GM10266 (cell line): ENCODE data around the gene CYP39A1.

Experiments
- DNase-seq: peaks from one replicate; pipeline ENCODE4 v3.0.0; 2012; ENCODE audit errors: extremely low spot score
- TF ChIP-seq, protein P1 (sequence below): IDR thresholded peaks from 2 replicates; pipeline ENCODE4 v1.5.1; 2012; ENCODE audit warnings: mild to moderate bottlenecking, low read depth; ENCODE audit not compliant: control insufficient read depth, insufficient read depth; ENCODE audit errors: missing control alignments

Gene CYP39A1

DNA sequence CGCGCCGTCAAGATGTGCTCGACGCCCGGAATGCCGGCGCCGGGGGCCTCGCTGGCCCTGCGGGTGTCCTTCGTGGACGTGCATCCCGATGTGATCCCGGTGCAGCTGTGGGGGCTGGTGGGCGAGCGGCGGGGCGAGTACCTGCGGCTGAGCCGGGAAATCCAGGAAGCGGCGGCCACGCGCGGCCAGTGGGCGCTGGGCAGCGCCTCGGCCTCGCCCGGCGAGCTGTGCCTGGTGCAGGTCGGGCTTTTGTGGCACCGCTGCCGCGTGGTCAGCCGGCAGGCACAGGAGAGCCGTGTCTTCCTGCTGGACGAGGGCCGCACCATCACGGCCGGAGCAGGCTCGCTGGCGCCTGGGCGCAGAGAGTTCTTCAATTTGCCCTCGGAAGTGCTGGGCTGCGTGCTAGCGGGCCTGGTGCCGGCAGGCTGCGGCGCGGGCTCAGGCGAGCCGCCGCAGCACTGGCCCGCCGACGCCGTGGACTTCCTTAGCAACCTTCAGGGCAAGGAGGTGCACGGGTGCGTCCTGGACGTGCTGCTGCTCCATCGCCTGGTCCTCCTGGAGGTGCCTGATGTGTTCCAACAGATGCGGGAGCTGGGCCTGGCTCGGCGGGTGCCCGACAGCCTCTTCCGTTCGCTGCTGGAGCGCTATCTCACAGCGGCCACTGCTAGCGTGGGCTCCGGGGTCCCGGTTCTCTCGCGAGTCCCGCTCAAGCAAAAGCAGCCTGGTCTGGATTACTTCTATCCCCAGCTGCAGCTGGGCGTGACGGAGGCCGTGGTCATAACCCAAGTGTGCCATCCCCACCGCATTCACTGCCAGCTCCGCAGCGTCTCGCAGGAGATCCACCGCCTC, 35.7 kb upstream of the CYP39A1 start:
- TF ChIP-seq, protein P1, sequence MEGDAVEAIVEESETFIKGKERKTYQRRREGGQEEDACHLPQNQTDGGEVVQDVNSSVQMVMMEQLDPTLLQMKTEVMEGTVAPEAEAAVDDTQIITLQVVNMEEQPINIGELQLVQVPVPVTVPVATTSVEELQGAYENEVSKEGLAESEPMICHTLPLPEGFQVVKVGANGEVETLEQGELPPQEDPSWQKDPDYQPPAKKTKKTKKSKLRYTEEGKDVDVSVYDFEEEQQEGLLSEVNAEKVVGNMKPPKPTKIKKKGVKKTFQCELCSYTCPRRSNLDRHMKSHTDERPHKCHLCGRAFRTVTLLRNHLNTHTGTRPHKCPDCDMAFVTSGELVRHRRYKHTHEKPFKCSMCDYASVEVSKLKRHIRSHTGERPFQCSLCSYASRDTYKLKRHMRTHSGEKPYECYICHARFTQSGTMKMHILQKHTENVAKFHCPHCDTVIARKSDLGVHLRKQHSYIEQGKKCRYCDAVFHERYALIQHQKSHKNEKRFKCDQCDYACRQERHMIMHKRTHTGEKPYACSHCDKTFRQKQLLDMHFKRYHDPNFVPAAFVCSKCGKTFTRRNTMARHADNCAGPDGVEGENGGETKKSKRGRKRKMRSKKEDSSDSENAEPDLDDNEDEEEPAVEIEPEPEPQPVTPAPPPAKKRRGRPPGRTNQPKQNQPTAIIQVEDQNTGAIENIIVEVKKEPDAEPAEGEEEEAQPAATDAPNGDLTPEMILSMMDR = no peak
- no peak for DNase-seq

DNA sequence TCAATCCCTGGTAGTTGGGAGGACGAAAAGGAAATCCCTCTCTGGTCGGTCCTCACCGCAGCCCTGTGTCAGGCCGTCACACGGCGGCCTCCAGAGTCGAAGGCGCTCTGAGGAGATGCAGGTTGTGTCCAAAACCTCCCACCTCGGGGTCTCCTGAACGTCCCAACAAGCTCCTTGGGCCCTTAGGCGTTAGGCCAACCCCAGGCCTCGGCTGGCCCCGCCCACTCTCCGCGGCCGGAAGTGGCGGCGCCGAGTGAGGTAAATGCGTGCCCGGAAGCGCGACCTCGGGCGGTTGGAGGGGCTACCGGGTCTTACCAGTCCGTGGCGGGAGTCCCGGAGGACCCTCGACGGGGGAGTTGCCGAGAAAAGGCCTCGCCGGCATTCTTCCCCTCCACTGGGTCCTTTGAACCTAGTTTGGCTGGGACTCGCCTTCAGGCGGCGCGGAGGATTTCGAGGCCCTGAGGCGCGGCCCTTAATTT, 35.0 kb upstream of the CYP39A1 start, which contains the start of gene TDRD6:
Gene TDRD6 (plus strand): TSS at position 267 of the 479 bp plus-strand sequence. CDS start 244 bp downstream, outside the sequence.
- TF ChIP-seq, protein P1 = no peak
- DNase-seq = no peak

DNA sequence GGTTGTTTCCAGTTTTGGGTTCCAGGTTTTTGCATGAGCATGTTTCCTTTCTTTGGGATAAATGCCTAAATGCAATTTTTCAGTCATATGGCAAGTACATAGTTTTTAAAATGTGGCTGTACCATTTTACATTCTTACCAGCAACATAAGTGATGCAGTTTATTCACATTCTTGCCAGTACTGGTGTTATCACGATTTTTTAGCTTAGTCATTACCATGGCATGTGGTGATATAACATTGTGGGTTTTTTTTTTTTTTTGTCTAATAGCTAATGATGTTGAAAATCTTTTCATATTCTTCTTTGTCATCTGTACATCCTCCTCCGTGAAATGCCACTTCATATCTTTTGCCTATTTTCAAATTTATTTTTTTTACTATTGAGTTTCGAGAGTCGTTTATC, 32.2 kb upstream of the CYP39A1 start:
- no peak for DNase-seq
- TF ChIP-seq, protein P1 = no peak

DNA sequence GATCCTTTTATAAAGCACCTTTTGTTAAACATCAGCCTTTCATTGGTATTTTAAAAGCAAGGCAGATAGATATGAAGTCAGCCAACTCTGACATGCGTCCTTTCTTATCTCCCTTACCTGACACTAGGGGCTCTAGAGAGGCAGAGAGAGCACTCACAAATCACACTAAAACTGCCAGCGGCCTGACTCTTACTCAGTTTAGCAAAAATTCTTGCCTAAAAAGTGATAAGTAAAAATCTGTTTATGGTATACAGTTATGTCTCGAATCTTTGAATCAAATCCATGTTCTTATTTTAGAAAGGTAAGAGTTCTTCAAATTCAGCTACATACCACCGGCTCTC, 24.7 kb upstream of the CYP39A1 start:
- DNase-seq = no peak
- TF ChIP-seq, protein P1 = peak; percentile 23

DNA sequence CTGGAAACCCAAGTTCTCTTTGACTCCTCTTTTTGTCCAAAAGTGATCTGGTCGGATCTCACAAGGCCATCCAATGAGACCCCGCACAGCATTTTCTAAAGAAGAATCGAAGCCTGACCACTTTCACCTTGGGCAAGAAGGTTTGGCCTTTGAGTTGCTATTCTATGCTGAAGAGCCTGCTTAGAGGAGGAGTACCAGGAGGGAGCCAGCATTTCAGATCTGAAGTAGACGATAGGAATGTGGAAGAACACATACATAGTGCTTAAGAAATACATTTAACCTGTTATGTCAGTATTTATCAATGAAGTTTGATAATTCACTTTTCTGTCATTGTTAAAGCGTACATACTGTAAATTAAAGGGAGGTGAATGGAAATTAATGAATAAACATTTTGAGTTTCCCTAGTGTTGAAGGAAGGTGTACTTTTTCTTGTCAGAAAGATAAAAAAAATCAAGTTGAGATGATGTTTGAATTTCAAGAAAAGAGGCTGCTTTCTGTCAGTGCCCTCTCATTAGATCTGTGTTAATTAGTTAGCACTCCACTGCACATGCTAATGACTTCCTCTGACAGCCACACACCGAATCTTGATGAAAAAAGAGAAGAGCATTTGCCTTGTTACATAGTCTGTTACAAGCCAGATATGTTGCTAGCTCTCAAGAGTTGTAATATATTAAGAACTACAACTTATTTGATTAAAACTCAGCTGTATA, 24.1 kb upstream of the CYP39A1 start:
- TF ChIP-seq, protein P1 = no peak
- DNase-seq = no peak

DNA sequence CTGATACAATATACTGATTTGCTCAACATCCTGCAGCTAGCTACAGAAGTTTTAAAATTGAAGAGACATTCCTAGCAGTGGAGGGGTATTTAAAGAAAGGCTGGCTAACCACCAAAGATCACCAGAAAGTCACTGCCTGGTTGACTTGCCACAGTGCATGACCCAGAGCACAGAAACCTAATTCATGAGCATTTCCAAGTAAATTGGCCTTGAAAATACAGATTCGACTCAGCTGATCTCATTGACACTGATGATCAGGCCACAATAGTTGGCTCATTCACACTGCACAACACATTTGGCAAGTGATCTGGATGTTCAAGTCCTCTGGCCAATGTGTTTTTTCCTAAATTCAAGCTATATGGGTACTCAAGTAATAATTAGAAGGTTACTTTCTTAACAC, 21.8 kb upstream of the CYP39A1 start:
- TF ChIP-seq, protein P1 = no peak
- DNase-seq = no peak

DNA sequence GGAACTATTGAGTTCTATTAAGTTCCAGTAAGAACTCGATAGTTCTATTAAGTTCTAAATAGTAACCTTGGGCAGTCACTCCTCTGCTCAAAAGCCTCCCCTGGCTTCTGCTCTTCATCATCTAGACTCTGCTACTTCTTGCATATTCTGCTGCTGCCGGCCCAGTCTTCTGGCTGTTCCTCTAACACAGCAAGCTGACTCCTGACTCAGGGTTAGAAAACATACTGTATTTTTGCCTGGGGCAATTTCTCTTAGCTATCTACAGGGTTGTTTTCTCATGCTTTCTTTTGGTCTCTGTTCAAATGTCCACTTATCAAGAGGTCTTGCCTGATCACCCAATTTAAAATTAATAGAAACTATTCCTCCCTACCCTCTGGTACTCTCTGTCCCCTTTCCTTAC, 14.8 kb upstream of the CYP39A1 start:
- TF ChIP-seq, protein P1 = no peak
- no peak for DNase-seq
